K562 (cell line): ENCODE measurements around the gene DLG4. TPM values are rescaled to one million over a fixed set of nuclear protein-coding genes. Genes with fewer than 3 reads are reported as not detected.
A peak's percentile ranks its signal among the peaks of the same experiment; 100 is the strongest.

Source experiments
- BACH1 ChIP-seq: fragments of 200-800 bp; sonication (Bioruptor generic); IDR thresholded peaks from 2 replicates; pipeline ENCODE4 v1.6.1; 2016; ENCODE audit warnings: missing genetic modification characterization, missing compliant biosample characterization
- BRD4 ChIP-seq: fragments of 200-600 bp; sonication (generic); IDR thresholded peaks from 2 replicates; pipeline ENCODE4 v1.6.1; 2017; ENCODE audit warnings: inconsistent platforms
- CBX8 ChIP-seq: fragments of 200-600 bp; sonication (generic); IDR thresholded peaks from 2 replicates; pipeline ENCODE4 v1.6.1; 2012; ENCODE audit warnings: borderline replicate concordance, mixed run types, low read depth, mild to moderate bottlenecking, moderate library complexity, mixed read lengths, low read length, control low read depth, inconsistent platforms; ENCODE audit not compliant: poor library complexity, severe bottlenecking; ENCODE audit errors: extremely low read depth
- CREM ChIP-seq: IDR thresholded peaks from 2 replicates; pipeline ENCODE4 v1.6.1; 2014; ENCODE audit warnings: antibody characterized with exemption, low read depth
- DPF2 ChIP-seq: fragments of 450-650 bp; IDR thresholded peaks from 2 replicates; pipeline ENCODE4 v1.6.1; 2016
- GABPB1 ChIP-seq: sonication (generic); formaldehyde crosslinking; IDR thresholded peaks from 2 replicates; pipeline ENCODE4 v1.8.0; 2022; ENCODE audit warnings: mild to moderate bottlenecking, missing genetic modification reagents
- HCFC1 ChIP-seq: IDR thresholded peaks from 2 replicates; pipeline ENCODE4 v1.6.1; 2012; ENCODE audit warnings: low read depth, low read length, improper control_type of control experiment
- IFI16 ChIP-seq: fragments of 250-450 bp; sonication (Bioruptor Pico); IDR thresholded peaks from 2 replicates; pipeline ENCODE4 v2.1.2; 2022; ENCODE audit warnings: mild to moderate bottlenecking, inconsistent platforms
- MLLT1 ChIP-seq, 2 experiments: fragments of 450-650 bp; IDR thresholded peaks; 2 replicates each; pipeline ENCODE4 v1.6.1; 2016
- RBM14 ChIP-seq: fragments of 200-400 bp; formaldehyde crosslinking; IDR thresholded peaks from 2 replicates; pipeline ENCODE4 v1.6.1; 2018; ENCODE audit warnings: low read depth, mild to moderate bottlenecking, low read length, moderate library complexity, borderline replicate concordance; ENCODE audit not compliant: insufficient read depth
- RUNX1 ChIP-seq: sonication (generic); IDR thresholded peaks from 2 replicates; pipeline ENCODE4 v1.6.1; 2016; ENCODE audit warnings: antibody characterized with exemption, low read depth
- SETDB1 ChIP-seq: IDR thresholded peaks from one replicate; pipeline ENCODE4 v1.6.1; 2012; ENCODE audit warnings: low read length, control low read depth, inconsistent platforms
- TCF7 ChIP-seq: sonication (generic); IDR thresholded peaks from 2 replicates; pipeline ENCODE4 v1.6.1; 2016; ENCODE audit warnings: antibody characterized with exemption, borderline replicate concordance
- TSC22D4 ChIP-seq: fragments of 450-650 bp; IDR thresholded peaks from 2 replicates; pipeline ENCODE4 v1.6.1; 2016; ENCODE audit warnings: missing genetic modification characterization, missing biosample characterization, control low read depth
- ZFPM2 ChIP-seq: fragments of 250-450 bp; sonication (Bioruptor Pico); IDR thresholded peaks from 2 replicates; pipeline ENCODE4 v1.5.1; 2022; ENCODE audit warnings: mild to moderate bottlenecking
- ZNF146 ChIP-seq: IDR thresholded peaks from one replicate; pipeline ENCODE4 v1.6.1; 2018; ENCODE audit warnings: missing compliant biosample characterization; ENCODE audit not compliant: unreplicated experiment
- ZNF384 ChIP-seq: IDR thresholded peaks from 2 replicates; pipeline ENCODE4 v1.6.1; 2012; ENCODE audit warnings: low read depth, low read length, improper control_type of control experiment
- polyA plus RNA-seq, 8 experiments: library from polyadenylated mRNA; depleted of rRNA in 4 of 8; stranded (reverse) in 5 of 8; unstranded in 3 of 8; fragments of >200 nt; fragmentation: Nextera tagmentation in 2 of 8; fragmentation: Illumina TruSeq in 1 of 8; extraction: Ambion mirVana in 2 of 8; extraction: Trizol in 1 of 8; gene quantifications; 2 replicates each; pipeline versions ENCODE4 v1.2.1 to v1.2.3, GENCODE V29; 2011 to 2014; ENCODE audit warnings: inconsistent platforms in 1 of 8, missing spikeins in 1 of 8
- total RNA-seq, 7 experiments: library from RNA; depleted of rRNA in 6 of 7; stranded (reverse); fragments of >200 nt in 6 of 7; fragmentation: Illumina TruSeq in 2 of 7; extraction: Trizol in 2 of 7; gene quantifications; 2 replicates each; pipeline versions ENCODE4 v1.2.1 to v1.2.3, GENCODE V29; 2011 to 2021; ENCODE audit warnings: low replicate concordance in 1 of 7
- TF ChIP-seq, protein P1 (sequence below): fragments of 450-650 bp; formaldehyde crosslinking; IDR thresholded peaks from 2 replicates; pipeline ENCODE4 v1.4.0; 2022; ENCODE audit warnings: mild to moderate bottlenecking, moderate library complexity
- TF ChIP-seq, protein P2 (sequence below), 2 experiments: IDR thresholded peaks in 1 of 2; conservative IDR thresholded peaks in 1 of 2; 2 replicates each; pipeline ENCODE4 v1.6.1; 2016; ENCODE audit warnings: low read depth in 2 of 2, mild to moderate bottlenecking in 1 of 2, missing compliant biosample characterization in 1 of 2, missing genetic modification characterization in 1 of 2, moderate library complexity in 1 of 2
- TF ChIP-seq, protein P3 (sequence below): fragments of 450-650 bp; formaldehyde crosslinking; IDR thresholded peaks from 2 replicates; pipeline ENCODE4 v1.4.0; 2020; ENCODE audit warnings: mild to moderate bottlenecking, moderate library complexity

DLG4 gene
- total and polyA plus RNA-seq, 9 of the 15 experiments (the other 6 are each of a cell fraction or from before 2014, with no cell fraction given) = 0.03 to 12.0 (median 4.1) TPM

DNA sequence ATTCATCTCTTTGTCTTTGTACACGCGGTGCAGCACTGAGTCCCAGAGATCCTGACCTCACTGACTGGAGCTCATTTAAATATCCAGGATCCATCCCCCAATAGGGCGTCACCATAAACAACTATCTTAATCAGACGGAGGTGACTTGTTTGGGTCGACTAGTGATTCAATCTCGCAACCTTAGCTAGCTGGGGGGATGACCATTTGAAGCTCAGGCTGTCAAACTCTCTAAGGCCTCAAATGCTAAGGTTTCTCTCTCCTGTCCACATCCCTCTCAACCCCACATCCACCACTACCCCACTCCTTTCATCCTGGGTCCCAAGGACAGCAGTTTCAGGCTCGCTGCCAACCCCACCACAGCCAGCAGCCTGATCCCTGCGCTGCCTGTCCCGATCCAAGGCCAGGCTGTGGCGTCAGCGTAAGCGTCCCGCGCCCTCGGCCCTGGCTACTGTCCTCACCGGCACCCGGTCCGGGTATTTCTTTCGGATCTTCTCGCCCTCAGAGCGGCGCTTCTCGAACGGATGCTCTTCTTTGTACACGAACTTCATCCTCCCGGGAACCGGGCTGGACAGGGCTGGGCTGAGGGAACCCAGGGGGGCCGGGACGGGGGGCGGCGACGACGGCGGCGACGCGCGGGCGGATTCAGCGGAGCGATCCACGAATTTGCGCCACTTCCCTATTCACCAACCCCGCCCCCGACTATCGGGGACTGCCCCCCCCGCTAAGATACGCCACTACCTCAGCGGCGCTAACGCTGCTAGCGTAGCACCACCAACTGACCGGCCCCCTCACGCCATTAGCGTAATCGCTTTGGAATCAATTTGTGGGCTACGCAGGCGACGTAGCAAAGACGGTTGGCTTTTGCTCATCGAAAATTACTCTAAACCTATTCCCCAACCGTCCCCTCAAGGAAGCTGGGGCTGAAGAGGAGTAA is 22.4 kb upstream of the DLG4 start, which contains the start of gene GABARAP (continued):
- TF ChIP-seq ZFPM2 (no peak), TSC22D4 (tag) (no peak), CREM (peak; percentile 69), BACH1 (tag) (no peak), RBM14 (no peak), ZNF384 (no peak), ZNF146 (no peak), IFI16 (CRISPR knock-in tag) (no peak), HCFC1 (no peak), TCF7 (0 out of 2 replicates have a peak, but pooled peaks have one; percentile 25), BRD4 (no peak), CBX8 (no peak), GABPB1 (peak; percentile 49; the same call in 1 of the 2 replicates), DPF2 (no peak), RUNX1 (no peak), SETDB1 (no peak), MLLT1 (IDR thresholded peaks at IDR 0.05) (peak; percentile 59 to 66; a peak in 3 of 4 replicates)
- TF ChIP-seq, protein P1, sequence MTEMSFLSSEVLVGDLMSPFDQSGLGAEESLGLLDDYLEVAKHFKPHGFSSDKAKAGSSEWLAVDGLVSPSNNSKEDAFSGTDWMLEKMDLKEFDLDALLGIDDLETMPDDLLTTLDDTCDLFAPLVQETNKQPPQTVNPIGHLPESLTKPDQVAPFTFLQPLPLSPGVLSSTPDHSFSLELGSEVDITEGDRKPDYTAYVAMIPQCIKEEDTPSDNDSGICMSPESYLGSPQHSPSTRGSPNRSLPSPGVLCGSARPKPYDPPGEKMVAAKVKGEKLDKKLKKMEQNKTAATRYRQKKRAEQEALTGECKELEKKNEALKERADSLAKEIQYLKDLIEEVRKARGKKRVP (CRISPR knock-in tag) = no peak
- TF ChIP-seq, protein P2, sequence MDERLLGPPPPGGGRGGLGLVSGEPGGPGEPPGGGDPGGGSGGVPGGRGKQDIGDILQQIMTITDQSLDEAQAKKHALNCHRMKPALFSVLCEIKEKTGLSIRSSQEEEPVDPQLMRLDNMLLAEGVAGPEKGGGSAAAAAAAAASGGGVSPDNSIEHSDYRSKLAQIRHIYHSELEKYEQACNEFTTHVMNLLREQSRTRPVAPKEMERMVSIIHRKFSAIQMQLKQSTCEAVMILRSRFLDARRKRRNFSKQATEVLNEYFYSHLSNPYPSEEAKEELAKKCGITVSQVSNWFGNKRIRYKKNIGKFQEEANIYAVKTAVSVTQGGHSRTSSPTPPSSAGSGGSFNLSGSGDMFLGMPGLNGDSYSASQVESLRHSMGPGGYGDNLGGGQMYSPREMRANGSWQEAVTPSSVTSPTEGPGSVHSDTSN (CRISPR knock-in tag; IDR thresholded peaks at IDR 0.05; ENCODE audit: low read depth) = no peak
- TF ChIP-seq, protein P2 (tag; conservative IDR thresholded peaks at IDR 0.05; ENCODE audit: low read depth) = no peak
- TF ChIP-seq, protein P3, sequence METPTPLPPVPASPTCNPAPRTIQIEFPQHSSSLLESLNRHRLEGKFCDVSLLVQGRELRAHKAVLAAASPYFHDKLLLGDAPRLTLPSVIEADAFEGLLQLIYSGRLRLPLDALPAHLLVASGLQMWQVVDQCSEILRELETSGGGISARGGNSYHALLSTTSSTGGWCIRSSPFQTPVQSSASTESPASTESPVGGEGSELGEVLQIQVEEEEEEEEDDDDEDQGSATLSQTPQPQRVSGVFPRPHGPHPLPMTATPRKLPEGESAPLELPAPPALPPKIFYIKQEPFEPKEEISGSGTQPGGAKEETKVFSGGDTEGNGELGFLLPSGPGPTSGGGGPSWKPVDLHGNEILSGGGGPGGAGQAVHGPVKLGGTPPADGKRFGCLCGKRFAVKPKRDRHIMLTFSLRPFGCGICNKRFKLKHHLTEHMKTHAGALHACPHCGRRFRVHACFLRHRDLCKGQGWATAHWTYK (CRISPR knock-in tag) = no peak
